GM21825 (cell line): ENCODE results near the gene LRP1-AS.

Source experiments
- ATAC-seq: cut with Tn5 transposase; IDR thresholded peaks from one replicate; pipeline ENCODE4 v1.9.1; 2021; ENCODE audit warnings: mild to moderate bottlenecking, moderate library complexity; ENCODE audit not compliant: unreplicated experiment

The LRP1-AS gene

GRCh38 chr12:57180321-57180989 is 33.0 kb upstream of the LRP1-AS start:
- no peak for ATAC-seq

GRCh38 chr12:57179331-57180086 is 32.1 kb upstream of the LRP1-AS start:
- ATAC-seq, result no peak

GRCh38 chr12:57178213-57178612 is 30.8 kb upstream of the LRP1-AS start:
- no peak for ATAC-seq

- no peak for ATAC-seq
Measured at GRCh38 chr12:57177354-57177753, 29.9 kb upstream of the LRP1-AS start.

- no peak for ATAC-seq
Measured at GRCh38 chr12:57176846-57177245, 29.4 kb upstream of the LRP1-AS start.

- no peak for ATAC-seq
Measured at GRCh38 chr12:57176139-57176477, 28.7 kb upstream of the LRP1-AS start.

GRCh38 chr12:57175428-57176138 is 28.2 kb upstream of the LRP1-AS start:
- ATAC-seq, result no peak

GRCh38 chr12:57173683-57174082 is 26.3 kb upstream of the LRP1-AS start:
- no peak for ATAC-seq

GRCh38 chr12:57173089-57173488 is 25.7 kb upstream of the LRP1-AS start:
- ATAC-seq, result no peak

- no peak for ATAC-seq
Measured at GRCh38 chr12:57171668-57172067, 24.2 kb upstream of the LRP1-AS start.

GRCh38 chr12:57170927-57171326 is 23.5 kb upstream of the LRP1-AS start:
- ATAC-seq, result no peak

- ATAC-seq, result no peak
Measured at GRCh38 chr12:57170408-57170807, 23.0 kb upstream of the LRP1-AS start.

GRCh38 chr12:57169969-57170368 is 22.6 kb upstream of the LRP1-AS start:
- no peak for ATAC-seq

GRCh38 chr12:57169046-57169795 is 21.8 kb upstream of the LRP1-AS start:
- ATAC-seq, result no peak

GRCh38 chr12:57168058-57168457 is 20.6 kb upstream of the LRP1-AS start:
- ATAC-seq, result no peak

GRCh38 chr12:57166971-57167371 is 19.6 kb upstream of the LRP1-AS start:
- ATAC-seq, result no peak

GRCh38 chr12:57165741-57166140 is 18.3 kb upstream of the LRP1-AS start:
- ATAC-seq, result no peak

GRCh38 chr12:57164966-57165625 is 17.7 kb upstream of the LRP1-AS start:
- no peak for ATAC-seq

GRCh38 chr12:57164454-57164853 is 17.0 kb upstream of the LRP1-AS start:
- ATAC-seq, result no peak

GRCh38 chr12:57162553-57163125 is 15.2 kb upstream of the LRP1-AS start:
- no peak for ATAC-seq
